ENCODE data around the gene SLC35F3.

DNA sequence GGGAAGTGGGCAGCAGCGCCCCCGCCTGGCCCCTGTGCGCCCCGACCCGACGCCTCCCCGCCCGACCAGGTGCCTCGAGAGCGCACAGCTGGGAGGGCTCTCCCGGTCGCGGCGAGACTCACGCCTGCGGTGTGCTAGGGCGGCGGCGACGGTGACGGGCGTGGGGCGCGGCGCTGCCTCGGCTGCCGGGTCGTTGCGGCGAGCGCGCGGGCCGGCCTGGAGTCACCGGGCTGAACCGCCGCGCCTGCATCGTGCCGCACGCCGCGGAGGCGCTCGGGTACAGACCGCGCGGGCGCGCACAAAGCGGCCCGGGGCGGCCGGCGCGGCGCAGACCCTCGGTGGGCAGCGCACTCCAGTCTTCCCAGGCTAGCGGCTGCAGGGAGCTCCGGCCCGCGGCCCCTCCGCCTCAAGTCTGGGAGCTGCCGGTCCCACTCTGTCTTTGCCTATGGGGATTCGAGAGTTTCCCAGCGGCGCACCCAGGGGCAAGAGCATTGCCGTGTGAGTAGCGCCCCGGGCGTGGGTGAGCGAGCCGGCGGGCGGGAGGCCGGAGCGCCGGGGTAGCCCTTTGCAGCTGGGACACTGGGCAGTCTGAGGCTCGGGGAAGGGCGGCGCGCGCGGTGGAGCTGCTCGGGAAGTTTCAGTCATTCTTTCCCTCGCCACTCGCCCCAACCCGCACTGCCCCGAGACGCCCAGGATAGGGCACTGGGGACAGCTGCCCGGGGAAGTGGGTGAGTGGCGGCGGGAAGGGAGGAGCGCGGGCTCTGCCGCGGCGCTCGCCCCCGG lies at the start of gene SLC35F3:
- TF ChIP-seq, protein P1, sequence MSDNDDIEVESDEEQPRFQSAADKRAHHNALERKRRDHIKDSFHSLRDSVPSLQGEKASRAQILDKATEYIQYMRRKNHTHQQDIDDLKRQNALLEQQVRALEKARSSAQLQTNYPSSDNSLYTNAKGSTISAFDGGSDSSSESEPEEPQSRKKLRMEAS (IDR thresholded peaks at IDR 0.05; ENCODE audit: low read depth, low read length) = no peak
- TF ChIP-seq, protein P2, sequence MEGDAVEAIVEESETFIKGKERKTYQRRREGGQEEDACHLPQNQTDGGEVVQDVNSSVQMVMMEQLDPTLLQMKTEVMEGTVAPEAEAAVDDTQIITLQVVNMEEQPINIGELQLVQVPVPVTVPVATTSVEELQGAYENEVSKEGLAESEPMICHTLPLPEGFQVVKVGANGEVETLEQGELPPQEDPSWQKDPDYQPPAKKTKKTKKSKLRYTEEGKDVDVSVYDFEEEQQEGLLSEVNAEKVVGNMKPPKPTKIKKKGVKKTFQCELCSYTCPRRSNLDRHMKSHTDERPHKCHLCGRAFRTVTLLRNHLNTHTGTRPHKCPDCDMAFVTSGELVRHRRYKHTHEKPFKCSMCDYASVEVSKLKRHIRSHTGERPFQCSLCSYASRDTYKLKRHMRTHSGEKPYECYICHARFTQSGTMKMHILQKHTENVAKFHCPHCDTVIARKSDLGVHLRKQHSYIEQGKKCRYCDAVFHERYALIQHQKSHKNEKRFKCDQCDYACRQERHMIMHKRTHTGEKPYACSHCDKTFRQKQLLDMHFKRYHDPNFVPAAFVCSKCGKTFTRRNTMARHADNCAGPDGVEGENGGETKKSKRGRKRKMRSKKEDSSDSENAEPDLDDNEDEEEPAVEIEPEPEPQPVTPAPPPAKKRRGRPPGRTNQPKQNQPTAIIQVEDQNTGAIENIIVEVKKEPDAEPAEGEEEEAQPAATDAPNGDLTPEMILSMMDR (IDR thresholded peaks at IDR 0.05; ENCODE audit: low read depth, low read length) = no peak
- TF ChIP-seq POLR2A (IDR thresholded peaks at IDR 0.05; ENCODE audit: extremely low read depth, insufficient read length) = no peak
- no peak for TF ChIP-seq MYC (IDR thresholded peaks at IDR 0.05; ENCODE audit: low read depth, low read length)

All from NB4 (cell line).